ENCODE results near the gene SYS1.

The SYS1 gene

DNA sequence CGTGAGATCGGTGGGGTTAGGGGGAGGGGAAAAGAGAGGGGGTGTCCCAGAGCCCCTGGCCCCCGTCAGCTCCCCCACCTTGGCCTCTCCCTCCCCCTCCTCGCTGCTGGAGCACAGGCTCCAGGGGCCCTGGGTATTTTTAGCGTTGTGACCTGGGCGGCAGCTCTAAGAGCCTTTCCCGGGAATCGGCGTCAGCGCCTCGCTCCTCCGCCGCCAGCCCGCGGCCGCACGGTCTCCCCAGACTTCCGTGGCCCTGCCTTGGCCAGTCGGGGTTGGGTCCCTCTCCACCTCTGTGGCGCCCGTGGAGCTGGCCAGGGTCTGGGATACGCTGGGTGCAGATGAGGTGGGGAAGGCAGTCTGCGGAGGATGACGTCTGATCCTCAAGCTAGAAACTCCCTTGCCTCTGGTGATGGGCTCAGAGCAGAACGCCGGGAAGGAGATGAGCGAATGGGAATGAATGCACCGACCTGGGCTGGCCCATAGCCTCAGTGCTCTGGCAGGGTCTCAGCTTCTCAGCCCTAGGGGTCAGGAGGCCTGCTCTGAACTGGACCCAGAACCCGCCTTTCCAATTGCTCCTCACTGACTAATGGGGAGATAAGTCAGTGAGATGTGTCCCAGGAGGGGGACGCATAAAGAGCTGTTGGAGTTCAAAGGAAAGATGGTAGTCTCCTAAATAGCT is 44.2 kb downstream of the SYS1 start:
- WGBS, 2 experiments (ENCODE audit: insufficient coverage in 2 of 2) = 9 to 10% methylated on average over 17 to 21 of the region's 30 CpGs
- Histone ChIP-seq H3K36me3 (ENCODE audit: control insufficient read depth, insufficient read depth, low read length) (peaks cover 6% of the 10 kb centered on the region), H3K4me3 (ENCODE audit: extremely low read depth, insufficient read depth, low read length, poor library complexity, severe bottlenecking) (peak overlapping the region; percentile 62), H3K9me3 (ENCODE audit: control insufficient read depth, low read length) (no peaks in the 10 kb centered on the region), H3K4me1 (ENCODE audit: control insufficient read depth, insufficient read depth, low read length, poor library complexity, severe bottlenecking) (peaks cover 3% of the 10 kb centered on the region), H3K27ac (ENCODE audit: low read depth, low read length, severe bottlenecking) (no peak overlapping the region)

- WGBS, 2 experiments (ENCODE audit: insufficient coverage in 2 of 2) = 88 to 96% methylated on average over 16 to 17 of the region's 21 CpGs
- H3K4me3 ChIP-seq (ENCODE audit: extremely low read depth, insufficient read depth, low read length, poor library complexity, severe bottlenecking) = peak within 1 kb of the TSS; percentile 62
- H3K9me3 ChIP-seq (ENCODE audit: control insufficient read depth, low read length) = no peaks in the 10 kb centered on the region
- peaks cover 6% of the 10 kb centered on the region for H3K36me3 ChIP-seq (ENCODE audit: control insufficient read depth, insufficient read depth, low read length)
- H3K27ac ChIP-seq (ENCODE audit: low read depth, low read length, severe bottlenecking) = no peak within 1 kb of the TSS
- peaks cover 3% of the 10 kb centered on the region for H3K4me1 ChIP-seq (ENCODE audit: control insufficient read depth, insufficient read depth, low read length, poor library complexity, severe bottlenecking)
These were observed 45.1 kb downstream of the SYS1 start, which contains the start of gene DBNDD2 for GRCh38 chr20:45407783-45408645. TSS of gene DBNDD2 (plus strand) at chr20:45408289. CDS start at chr20:45408468, 179 bp downstream.

DNA sequence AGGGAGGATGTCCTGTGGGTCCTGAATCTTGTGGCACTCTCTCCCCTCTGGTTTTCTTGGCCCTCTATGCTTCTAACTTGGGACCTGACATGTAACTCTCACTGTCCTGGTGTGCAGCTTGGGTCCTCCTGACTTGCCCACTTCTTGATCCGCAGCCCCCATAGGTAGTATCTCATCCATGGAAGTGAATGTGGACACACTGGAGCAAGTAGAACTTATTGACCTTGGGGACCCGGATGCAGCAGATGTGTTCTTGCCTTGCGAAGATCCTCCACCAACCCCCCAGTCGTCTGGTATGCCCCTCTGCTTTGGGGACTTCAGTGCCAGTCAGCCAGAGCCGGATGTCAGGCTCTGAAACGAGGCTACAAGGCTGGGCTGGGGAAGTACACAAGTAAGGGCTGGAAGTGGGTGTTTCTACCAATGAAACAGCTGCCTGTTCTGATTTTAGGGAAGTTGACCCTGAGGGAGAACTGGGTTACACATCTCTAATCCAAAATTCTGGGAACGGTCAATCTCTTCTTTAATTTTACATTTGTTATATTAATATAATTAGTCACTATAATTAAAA is 45.8 kb downstream of the SYS1 start:
- peaks cover 3% of the 10 kb centered on the region for H3K4me1 ChIP-seq (ENCODE audit: control insufficient read depth, insufficient read depth, low read length, poor library complexity, severe bottlenecking)
- H3K4me3 ChIP-seq (ENCODE audit: extremely low read depth, insufficient read depth, low read length, poor library complexity, severe bottlenecking) = no peak overlapping the region
- no peak overlapping the region for H3K27ac ChIP-seq (ENCODE audit: low read depth, low read length, severe bottlenecking)
- 77 to 93% methylated on average over 3 to 5 of the region's 7 CpGs for WGBS, 2 experiments (ENCODE audit: insufficient coverage in 2 of 2)
- peaks cover 6% of the 10 kb centered on the region for H3K36me3 ChIP-seq (ENCODE audit: control insufficient read depth, insufficient read depth, low read length)
- no peaks in the 10 kb centered on the region for H3K9me3 ChIP-seq (ENCODE audit: control insufficient read depth, low read length)

- H3K9me3 ChIP-seq (ENCODE audit: control insufficient read depth, low read length) = no peaks in the 10 kb centered on the region
- WGBS, 2 experiments (ENCODE audit: insufficient coverage in 2 of 2) = 75 to 82% methylated on average over 2 to 4 of the region's 7 CpGs
- H3K27ac ChIP-seq (ENCODE audit: low read depth, low read length, severe bottlenecking) = no peak overlapping the region
These were observed 46.7 kb downstream of the SYS1 start for GRCh38 chr20:45409521-45410272.

GRCh38 chr20:45410887-45411286 is 47.9 kb downstream of the SYS1 start:
- Histone ChIP-seq H3K4me3 (ENCODE audit: extremely low read depth, insufficient read depth, low read length, poor library complexity, severe bottlenecking) (no peak overlapping the region), H3K27ac (ENCODE audit: low read depth, low read length, severe bottlenecking) (no peak overlapping the region), H3K9me3 (ENCODE audit: control insufficient read depth, low read length) (no peaks in the 10 kb centered on the region), H3K4me1 (ENCODE audit: control insufficient read depth, insufficient read depth, low read length, poor library complexity, severe bottlenecking) (peaks cover 2% of the 10 kb centered on the region), H3K36me3 (ENCODE audit: control insufficient read depth, insufficient read depth, low read length) (peaks cover 6% of the 10 kb centered on the region)
- 83 to 88% methylated on average over 5 to 7 of the region's 8 CpGs for WGBS, 2 experiments (ENCODE audit: insufficient coverage in 2 of 2)

More at GRCh38 chr20:45409521-45410272, 46.7 kb downstream of the SYS1 start:
- Histone ChIP-seq H3K4me3 (ENCODE audit: extremely low read depth, insufficient read depth, low read length, poor library complexity, severe bottlenecking) (no peak overlapping the region), H3K36me3 (ENCODE audit: control insufficient read depth, insufficient read depth, low read length) (peaks cover 6% of the 10 kb centered on the region), H3K4me1 (ENCODE audit: control insufficient read depth, insufficient read depth, low read length, poor library complexity, severe bottlenecking) (peaks cover 3% of the 10 kb centered on the region)

DNA sequence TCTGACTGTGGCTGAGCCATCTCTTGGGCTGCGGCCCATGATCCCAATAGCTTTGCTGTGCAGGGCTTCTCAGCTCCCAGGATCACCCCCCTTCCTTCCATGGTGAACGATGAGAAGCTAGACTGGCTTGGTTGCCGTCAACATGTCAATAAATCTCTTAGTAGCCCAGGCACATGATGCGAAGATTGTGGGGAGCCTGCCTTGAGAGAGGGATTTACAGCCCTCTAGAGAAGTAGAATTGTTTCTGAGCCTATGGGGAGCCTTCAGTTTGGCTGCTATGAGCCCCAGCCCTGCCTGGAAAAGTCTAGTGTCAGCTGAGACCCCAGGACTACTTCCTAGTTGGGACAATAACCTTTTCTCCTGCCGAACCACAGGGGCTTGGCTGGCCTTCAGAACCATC is 49.7 kb downstream of the SYS1 start:
- Histone ChIP-seq H3K27ac (ENCODE audit: low read depth, low read length, severe bottlenecking) (no peak overlapping the region), H3K4me3 (ENCODE audit: extremely low read depth, insufficient read depth, low read length, poor library complexity, severe bottlenecking) (no peak overlapping the region), H3K9me3 (ENCODE audit: control insufficient read depth, low read length) (no peaks in the 10 kb centered on the region), H3K4me1 (ENCODE audit: control insufficient read depth, insufficient read depth, low read length, poor library complexity, severe bottlenecking) (peaks cover 4% of the 10 kb centered on the region), H3K36me3 (ENCODE audit: control insufficient read depth, insufficient read depth, low read length) (peaks cover 6% of the 10 kb centered on the region)
- 89 to 95% methylated on average over 2 to 4 of the region's 5 CpGs for WGBS, 2 experiments (ENCODE audit: insufficient coverage in 2 of 2)

- H3K36me3 ChIP-seq (ENCODE audit: control insufficient read depth, insufficient read depth, low read length) = peaks cover 13% of the 10 kb centered on the region
- H3K4me3 ChIP-seq (ENCODE audit: extremely low read depth, insufficient read depth, low read length, poor library complexity, severe bottlenecking) = no peak overlapping the region
- peaks cover 4% of the 10 kb centered on the region for H3K4me1 ChIP-seq (ENCODE audit: control insufficient read depth, insufficient read depth, low read length, poor library complexity, severe bottlenecking)
- no peak overlapping the region for H3K27ac ChIP-seq (ENCODE audit: low read depth, low read length, severe bottlenecking)
- 75 to 93% methylated on average over 3 of the region's 3 CpGs for WGBS, 2 experiments (ENCODE audit: insufficient coverage in 2 of 2)
- no peaks in the 10 kb centered on the region for H3K9me3 ChIP-seq (ENCODE audit: control insufficient read depth, low read length)
These were observed 50.5 kb downstream of the SYS1 start for GRCh38 chr20:45413479-45413878.

DNA sequence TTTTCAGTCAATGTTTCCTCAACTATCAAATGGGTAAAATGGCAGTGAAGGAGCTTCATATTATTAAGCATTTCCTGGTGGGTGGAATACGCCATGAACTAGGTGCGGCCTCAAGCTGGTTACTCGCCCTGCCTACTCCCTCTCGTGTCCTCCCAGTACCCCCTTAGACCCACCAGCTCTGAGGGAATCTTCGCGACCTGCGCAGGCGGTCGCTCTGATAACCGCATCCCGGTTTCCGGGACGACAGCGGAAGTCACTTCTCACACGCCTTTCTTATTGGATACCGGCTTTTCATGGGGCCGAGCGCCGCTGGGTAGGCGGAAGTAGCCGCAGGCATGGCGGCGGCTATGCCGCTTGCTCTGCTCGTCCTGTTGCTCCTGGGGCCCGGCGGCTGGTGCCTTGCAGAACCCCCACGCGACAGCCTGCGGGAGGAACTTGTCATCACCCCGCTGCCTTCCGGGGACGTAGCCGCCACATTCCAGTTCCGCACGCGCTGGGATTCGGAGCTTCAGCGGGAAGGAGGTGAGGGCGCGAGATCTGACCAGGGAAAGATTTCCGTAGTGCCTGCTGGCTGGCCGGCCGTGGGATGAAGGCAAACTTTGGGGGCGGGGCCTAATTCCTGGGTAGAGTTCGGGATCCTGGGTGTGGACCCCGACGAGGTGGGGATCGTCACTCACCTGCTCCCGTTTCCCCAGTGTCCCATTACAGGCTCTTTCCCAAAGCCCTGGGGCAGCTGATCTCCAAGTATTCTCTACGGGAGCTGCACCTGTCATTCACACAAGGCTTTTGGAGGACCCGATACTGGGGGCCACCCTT is 53.1 kb downstream of the SYS1 start, which contains the start of gene PIGT:
Gene PIGT (plus strand): TSS at position 320 of the 816 bp plus-strand sequence. CDS start 16 bp downstream, at position 336.
- 0% methylated on average over 47 to 50 of the region's 52 CpGs for WGBS, 2 experiments (ENCODE audit: insufficient coverage in 2 of 2)
- peak within 1 kb of the TSS; percentile 65 for H3K4me3 ChIP-seq (ENCODE audit: extremely low read depth, insufficient read depth, low read length, poor library complexity, severe bottlenecking)
- H3K9me3 ChIP-seq (ENCODE audit: control insufficient read depth, low read length) = no peaks in the 10 kb centered on the region
- peaks cover 32% of the 10 kb centered on the region for H3K36me3 ChIP-seq (ENCODE audit: control insufficient read depth, insufficient read depth, low read length)
- peaks cover 4% of the 10 kb centered on the region for H3K4me1 ChIP-seq (ENCODE audit: control insufficient read depth, insufficient read depth, low read length, poor library complexity, severe bottlenecking)
- no peak within 1 kb of the TSS for H3K27ac ChIP-seq (ENCODE audit: low read depth, low read length, severe bottlenecking)

DNA sequence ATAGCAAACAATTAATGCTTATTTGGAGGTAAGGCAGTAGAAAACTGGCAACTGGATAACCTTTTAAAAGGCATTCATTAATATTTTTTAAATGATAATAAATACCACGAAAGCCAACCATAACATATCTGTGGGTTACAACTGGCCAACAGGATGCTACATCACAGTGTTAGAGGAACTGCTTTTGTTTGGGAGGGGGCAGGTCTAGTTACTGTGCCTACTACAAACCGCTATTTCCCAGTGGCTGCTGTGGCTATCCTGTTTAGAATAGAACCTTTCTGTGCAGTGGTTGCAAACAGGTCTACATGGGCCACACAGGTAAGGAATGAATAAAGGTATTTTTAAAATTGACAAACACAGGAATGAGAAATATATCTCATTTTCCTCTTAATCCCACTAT is 54.0 kb downstream of the SYS1 start:
- WGBS, 2 experiments (ENCODE audit: insufficient coverage in 2 of 2) = 88% methylated on average over 1 of the region's 2 CpGs; no CpG with 5 or more reads in 1 of the 2 experiments
- H3K27ac ChIP-seq (ENCODE audit: low read depth, low read length, severe bottlenecking) = no peak overlapping the region
- peaks cover 4% of the 10 kb centered on the region for H3K4me1 ChIP-seq (ENCODE audit: control insufficient read depth, insufficient read depth, low read length, poor library complexity, severe bottlenecking)
- H3K4me3 ChIP-seq (ENCODE audit: extremely low read depth, insufficient read depth, low read length, poor library complexity, severe bottlenecking) = peak overlapping the region; percentile 65
- peaks cover 40% of the 10 kb centered on the region for H3K36me3 ChIP-seq (ENCODE audit: control insufficient read depth, insufficient read depth, low read length)
- no peaks in the 10 kb centered on the region for H3K9me3 ChIP-seq (ENCODE audit: control insufficient read depth, low read length)
